WERI-Rb-1 (cell line): ENCODE results near the gene HBG2.

Source experiments
- DNase-seq: peaks from one replicate; pipeline ENCODE4 v3.0.0-alpha.2; 2020
- H3K27ac ChIP-seq: fragments of 250-450 bp; sonication (Bioruptor Pico); 2 replicates; pipeline ENCODE4 v1.5.1; 2020; ENCODE audit warnings: mild to moderate bottlenecking, moderate library complexity
- H3K27me3 ChIP-seq: fragments of 250-450 bp; sonication (Bioruptor Pico); 2 replicates; pipeline ENCODE4 v1.5.1; 2021; ENCODE audit warnings: mild to moderate bottlenecking, low read depth, moderate library complexity; ENCODE audit not compliant: insufficient read depth, severe bottlenecking
- H3K36me3 ChIP-seq: fragments of 250-450 bp; sonication (Bioruptor Pico); 2 replicates; pipeline ENCODE4 v1.5.1; 2020; ENCODE audit warnings: mild to moderate bottlenecking, moderate library complexity
- H3K4me3 ChIP-seq: 2 replicates; pipeline ENCODE4 v1.5.1; 2011; ENCODE audit warnings: low read depth, mild to moderate bottlenecking, control low read depth, low read length
- H3K9me3 ChIP-seq: fragments of 250-450 bp; sonication (Bioruptor Pico); 2 replicates; pipeline ENCODE4 v1.5.1; 2021; ENCODE audit warnings: mild to moderate bottlenecking, moderate library complexity; ENCODE audit not compliant: severe bottlenecking
- CTCF ChIP-seq: IDR thresholded peaks from 2 replicates; pipeline ENCODE4 v1.5.1; 2011; ENCODE audit warnings: low read depth, mild to moderate bottlenecking, control low read depth, inconsistent platforms, low read length

The HBG2 gene

GRCh38 chr11:5284637-5285036 lies 30.1 kb upstream of the HBG2 start:
- Histone ChIP-seq H3K36me3 (no peaks in the 10 kb centered on the region), H3K27ac (no peak overlapping the region), H3K9me3 (no peaks in the 10 kb centered on the region), H3K4me3 (no peak overlapping the region), H3K27me3 (peaks cover 45% of the 10 kb centered on the region)
- DNase-seq, result no peak
- no peak for TF ChIP-seq CTCF

GRCh38 chr11:5283882-5284281 lies 29.3 kb upstream of the HBG2 start:
- Histone ChIP-seq H3K9me3 (no peaks in the 10 kb centered on the region), H3K36me3 (no peaks in the 10 kb centered on the region), H3K4me3 (no peak overlapping the region), H3K27ac (no peak overlapping the region), H3K27me3 (peaks cover 39% of the 10 kb centered on the region)
- TF ChIP-seq CTCF, result no peak
- no peak for DNase-seq

- TF ChIP-seq CTCF, result no peak
- Histone ChIP-seq H3K36me3 (no peaks in the 10 kb centered on the region), H3K9me3 (no peaks in the 10 kb centered on the region), H3K27ac (no peak overlapping the region), H3K27me3 (peaks cover 40% of the 10 kb centered on the region), H3K4me3 (no peak overlapping the region)
- no peak for DNase-seq
These were observed 28.5 kb upstream of the HBG2 start for GRCh38 chr11:5283086-5283485.

GRCh38 chr11:5282628-5283027 lies 28.0 kb upstream of the HBG2 start:
- Histone ChIP-seq H3K27ac (no peak overlapping the region), H3K4me3 (no peak overlapping the region), H3K36me3 (no peaks in the 10 kb centered on the region), H3K27me3 (peaks cover 44% of the 10 kb centered on the region), H3K9me3 (no peaks in the 10 kb centered on the region)
- TF ChIP-seq CTCF, result no peak
- DNase-seq, result no peak

GRCh38 chr11:5281596-5281995 lies 27.0 kb upstream of the HBG2 start:
- Histone ChIP-seq H3K27ac (no peak overlapping the region), H3K4me3 (no peak overlapping the region), H3K9me3 (no peaks in the 10 kb centered on the region), H3K36me3 (no peaks in the 10 kb centered on the region), H3K27me3 (peaks cover 36% of the 10 kb centered on the region)
- no peak for DNase-seq
- no peak for TF ChIP-seq CTCF

- Histone ChIP-seq H3K36me3 (no peaks in the 10 kb centered on the region), H3K27me3 (peaks cover 36% of the 10 kb centered on the region), H3K4me3 (no peak overlapping the region), H3K27ac (no peak overlapping the region), H3K9me3 (no peaks in the 10 kb centered on the region)
- DNase-seq, result no peak
- no peak for TF ChIP-seq CTCF
These were observed 26.1 kb upstream of the HBG2 start for GRCh38 chr11:5280582-5281102.
